ENCODE results near the gene CCNDBP1.

The CCNDBP1 gene

GRCh38 chr15:43239732-43240491 is 54.7 kb downstream of the CCNDBP1 start:
- Mint-ChIP-seq H3K36me3 (ENCODE audit: low read depth) (no peaks in the 10 kb centered on the region), H3K9me3 (no peaks in the 10 kb centered on the region), H3K27me3 (peaks cover 7% of the 10 kb centered on the region), H3K27ac (no peak overlapping the region), H3K4me1 (ENCODE audit: low read depth) (peaks cover 3% of the 10 kb centered on the region), H3K4me3 (no peak overlapping the region)
- DNase-seq, result no peak

GRCh38 chr15:43241100-43241499 is 55.9 kb downstream of the CCNDBP1 start:
- Mint-ChIP-seq H3K27ac (no peak overlapping the region), H3K4me3 (no peak overlapping the region), H3K9me3 (no peaks in the 10 kb centered on the region), H3K27me3 (peaks cover 7% of the 10 kb centered on the region), H3K4me1 (ENCODE audit: low read depth) (peaks cover 3% of the 10 kb centered on the region), H3K36me3 (ENCODE audit: low read depth) (no peaks in the 10 kb centered on the region)
- DNase-seq, result no peak

- H3K36me3 Mint-ChIP-seq (ENCODE audit: low read depth), result no peaks in the 10 kb centered on the region
- peaks cover 3% of the 10 kb centered on the region for H3K4me1 Mint-ChIP-seq (ENCODE audit: low read depth)
- H3K9me3 Mint-ChIP-seq, result no peaks in the 10 kb centered on the region
- no peak for DNase-seq
- peaks cover 7% of the 10 kb centered on the region for H3K27me3 Mint-ChIP-seq
- H3K4me3 Mint-ChIP-seq, result no peak overlapping the region
- H3K27ac Mint-ChIP-seq, result no peak overlapping the region
These were observed 57.4 kb downstream of the CCNDBP1 start for GRCh38 chr15:43242616-43243015.

GRCh38 chr15:43243020-43243645 is 57.9 kb downstream of the CCNDBP1 start:
- no peaks in the 10 kb centered on the region for H3K36me3 Mint-ChIP-seq (ENCODE audit: low read depth)
- H3K27ac Mint-ChIP-seq, result no peak overlapping the region
- H3K4me1 Mint-ChIP-seq (ENCODE audit: low read depth), result peaks cover 3% of the 10 kb centered on the region
- H3K27me3 Mint-ChIP-seq, result peaks cover 3% of the 10 kb centered on the region
- no peak for DNase-seq
- H3K4me3 Mint-ChIP-seq, result no peak overlapping the region
- H3K9me3 Mint-ChIP-seq, result no peaks in the 10 kb centered on the region

GRCh38 chr15:43244092-43244491 is 58.9 kb downstream of the CCNDBP1 start:
- H3K27me3 Mint-ChIP-seq, result peaks cover 2% of the 10 kb centered on the region
- H3K27ac Mint-ChIP-seq, result no peak overlapping the region
- H3K36me3 Mint-ChIP-seq (ENCODE audit: low read depth), result no peaks in the 10 kb centered on the region
- H3K9me3 Mint-ChIP-seq, result no peaks in the 10 kb centered on the region
- no peak overlapping the region for H3K4me3 Mint-ChIP-seq
- no peak for DNase-seq
- peaks cover 3% of the 10 kb centered on the region for H3K4me1 Mint-ChIP-seq (ENCODE audit: low read depth)

GRCh38 chr15:43246261-43246774 is 61.1 kb downstream of the CCNDBP1 start:
- no peaks in the 10 kb centered on the region for H3K27me3 Mint-ChIP-seq
- no peaks in the 10 kb centered on the region for H3K9me3 Mint-ChIP-seq
- H3K27ac Mint-ChIP-seq, result no peak overlapping the region
- no peak for DNase-seq
- H3K4me3 Mint-ChIP-seq, result no peak overlapping the region
- H3K36me3 Mint-ChIP-seq (ENCODE audit: low read depth), result no peaks in the 10 kb centered on the region
- peaks cover 16% of the 10 kb centered on the region for H3K4me1 Mint-ChIP-seq (ENCODE audit: low read depth)
